GM10248 (cell line): ENCODE results near the gene ASXL3.

Source experiments
- CTCF ChIA-PET: fragments of 300-600 bp; sonication (Branson Sonifier 250); formaldehyde crosslinking; extraction: SDS; loops from one replicate; lab custom pipeline; 2021; ENCODE audit warnings: antibody characterized with exemption; lab: Yijun Ruan, JAX
- POLR2A ChIA-PET: fragments of 350-650 bp; sonication (Branson Sonifier 250); formaldehyde crosslinking; extraction: SDS; loops from one replicate; lab custom pipeline; 2020; ENCODE audit warnings: antibody characterized with exemption; lab: Yijun Ruan, JAX
- DNase-seq: peaks from one replicate; pipeline ENCODE4 v3.0.0; 2012; ENCODE audit errors: extremely low spot score
- TF ChIP-seq, protein P1 (sequence below): IDR thresholded peaks from 2 replicates; pipeline ENCODE4 v1.5.1; 2012; ENCODE audit warnings: mild to moderate bottlenecking, low read depth; ENCODE audit errors: extremely low read depth, missing control alignments, control extremely low read depth

ASXL3 gene

DNA sequence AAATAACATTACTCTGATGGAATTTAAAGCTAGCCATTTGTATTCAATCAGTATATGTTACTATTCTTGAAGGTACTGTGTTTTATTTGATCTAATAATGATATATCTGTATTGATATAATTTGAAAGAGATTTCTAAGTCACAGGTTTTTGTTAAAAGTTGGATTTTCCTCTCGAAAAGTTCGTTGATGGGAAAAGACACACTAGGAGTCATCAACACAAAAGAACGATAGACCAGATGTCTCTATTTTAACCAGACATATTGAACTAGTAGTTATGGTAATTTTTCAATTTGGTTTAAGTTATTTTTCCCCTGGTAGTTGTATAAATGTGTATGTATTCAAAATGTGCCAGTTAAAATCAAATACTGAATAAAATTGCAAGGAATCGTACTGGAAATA is 2.5 kb downstream of the ASXL3 start:
- TF ChIP-seq, protein P1, sequence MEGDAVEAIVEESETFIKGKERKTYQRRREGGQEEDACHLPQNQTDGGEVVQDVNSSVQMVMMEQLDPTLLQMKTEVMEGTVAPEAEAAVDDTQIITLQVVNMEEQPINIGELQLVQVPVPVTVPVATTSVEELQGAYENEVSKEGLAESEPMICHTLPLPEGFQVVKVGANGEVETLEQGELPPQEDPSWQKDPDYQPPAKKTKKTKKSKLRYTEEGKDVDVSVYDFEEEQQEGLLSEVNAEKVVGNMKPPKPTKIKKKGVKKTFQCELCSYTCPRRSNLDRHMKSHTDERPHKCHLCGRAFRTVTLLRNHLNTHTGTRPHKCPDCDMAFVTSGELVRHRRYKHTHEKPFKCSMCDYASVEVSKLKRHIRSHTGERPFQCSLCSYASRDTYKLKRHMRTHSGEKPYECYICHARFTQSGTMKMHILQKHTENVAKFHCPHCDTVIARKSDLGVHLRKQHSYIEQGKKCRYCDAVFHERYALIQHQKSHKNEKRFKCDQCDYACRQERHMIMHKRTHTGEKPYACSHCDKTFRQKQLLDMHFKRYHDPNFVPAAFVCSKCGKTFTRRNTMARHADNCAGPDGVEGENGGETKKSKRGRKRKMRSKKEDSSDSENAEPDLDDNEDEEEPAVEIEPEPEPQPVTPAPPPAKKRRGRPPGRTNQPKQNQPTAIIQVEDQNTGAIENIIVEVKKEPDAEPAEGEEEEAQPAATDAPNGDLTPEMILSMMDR, result no peak
- ChIA-PET POLR2A (no interaction called here), CTCF (no interaction called here)
- DNase-seq, result no peak

DNA sequence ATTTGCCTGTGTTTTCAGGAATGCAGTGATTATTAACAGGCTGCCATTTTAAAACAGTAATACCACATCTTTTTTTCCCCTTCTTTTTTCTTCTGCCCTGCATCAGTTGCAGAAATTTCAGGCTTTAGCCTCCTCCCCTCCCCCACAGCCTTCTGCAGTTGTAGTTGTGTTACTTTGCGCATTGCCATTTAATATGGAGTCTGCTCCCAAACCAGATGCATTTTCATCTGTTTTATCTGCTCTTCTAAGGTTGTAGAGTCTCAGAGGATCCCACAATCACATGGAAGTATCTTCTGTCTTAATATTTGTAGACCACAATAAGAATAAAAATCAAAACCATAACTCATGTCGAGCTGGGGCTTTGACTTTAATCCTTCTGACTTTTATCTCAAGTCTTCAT is 3.8 kb downstream of the ASXL3 start:
- ChIA-PET CTCF (no interaction called here), POLR2A (no interaction called here)
- TF ChIP-seq, protein P1, result no peak
- no peak for DNase-seq

DNA sequence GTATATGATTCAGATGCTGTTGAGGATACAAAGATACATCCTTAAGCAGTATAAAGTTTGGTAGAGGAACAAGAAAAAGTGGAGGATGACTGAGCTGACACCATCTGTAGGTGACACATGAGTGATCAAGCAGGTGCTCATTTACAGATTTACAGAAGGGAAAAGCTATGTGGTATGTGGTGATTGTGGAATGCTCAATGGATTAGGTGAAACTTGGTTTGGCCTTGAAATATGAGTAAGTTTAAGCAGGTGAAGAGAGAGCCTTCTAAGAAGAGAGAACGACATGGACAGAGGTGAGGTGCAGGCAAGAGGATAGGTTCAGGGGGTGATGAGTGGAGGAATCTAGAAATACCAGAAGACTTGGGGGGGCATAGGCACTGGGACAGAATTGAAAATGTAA is 5.9 kb downstream of the ASXL3 start:
- TF ChIP-seq, protein P1, result no peak
- CTCF ChIA-PET, result interaction anchor here (1.0 to 1.5 kb wide), 2 partner anchors 8 to 16 kb away, joined by 4 read pairs; no protein-coding TSS in a partner anchor
- POLR2A ChIA-PET, result no interaction called here
- no peak for DNase-seq

DNA sequence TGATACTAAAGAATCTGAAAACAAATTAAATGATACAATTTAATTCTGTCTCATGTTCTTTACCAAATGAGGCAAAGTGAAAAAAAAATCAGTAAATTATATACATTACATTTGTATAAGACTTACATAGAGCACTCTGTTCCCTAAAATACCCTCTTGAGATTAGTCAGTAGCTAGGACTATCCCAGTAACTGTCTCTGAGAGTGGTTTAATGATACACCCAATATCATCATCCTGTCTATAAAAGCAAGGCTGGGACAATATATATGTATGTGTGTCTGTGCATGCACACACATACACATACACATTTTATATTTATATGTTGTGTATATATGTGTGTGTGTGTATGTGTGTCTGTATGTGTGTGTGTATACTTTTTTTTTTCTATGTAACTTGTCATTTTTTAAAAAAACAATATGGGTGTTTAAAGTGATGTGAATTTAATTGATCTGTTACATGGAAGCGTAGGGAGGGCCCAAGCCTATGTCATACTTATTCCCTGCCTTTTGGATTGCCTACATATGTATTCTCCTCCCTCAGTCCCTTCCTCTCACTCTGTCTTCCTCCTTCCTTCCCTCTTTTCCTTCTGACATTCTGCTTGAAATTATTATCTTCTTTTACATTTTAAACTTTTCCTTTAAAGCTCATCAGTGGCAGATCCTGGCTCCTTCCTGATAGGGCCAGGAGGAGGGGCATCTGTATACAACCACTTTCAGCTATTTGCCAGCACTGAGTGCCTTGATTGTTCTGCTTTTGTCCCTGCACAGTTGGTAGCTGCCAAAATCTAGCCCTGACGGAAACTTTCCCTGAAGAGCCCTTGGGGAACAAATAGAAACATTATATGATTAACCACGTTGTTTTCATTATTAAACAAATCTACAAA is 6.8 kb downstream of the ASXL3 start:
- CTCF ChIA-PET, result interaction anchor here (0.9 to 1.5 kb wide), 2 partner anchors 9 to 50 kb away, joined by 4 read pairs; no protein-coding TSS in a partner anchor
- TF ChIP-seq, protein P1, result no peak
- POLR2A ChIA-PET, result no interaction called here
- no peak for DNase-seq

DNA sequence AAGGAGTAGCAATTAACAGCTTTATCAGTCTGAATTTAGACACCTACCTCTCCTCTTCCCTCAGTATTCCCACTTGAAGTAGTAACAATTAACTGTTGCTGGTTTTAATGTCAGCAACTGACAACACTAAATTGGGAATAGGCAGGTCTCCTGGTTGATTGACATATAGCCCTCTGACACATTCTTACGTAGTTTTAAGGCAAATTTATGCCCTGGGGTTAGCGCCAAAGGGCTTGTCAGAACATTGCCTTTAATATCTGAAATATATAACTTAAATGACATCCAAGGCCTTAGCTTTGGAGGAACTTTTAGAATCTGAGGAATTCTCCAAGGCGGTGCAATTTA is 7.4 kb downstream of the ASXL3 start:
- ChIA-PET CTCF (interaction anchor here (0.9 kb wide), 1 partner anchor 49 kb away, joined by 4 read pairs; no protein-coding TSS in a partner anchor), POLR2A (no interaction called here)
- DNase-seq, result no peak
- TF ChIP-seq, protein P1, result no peak

DNA sequence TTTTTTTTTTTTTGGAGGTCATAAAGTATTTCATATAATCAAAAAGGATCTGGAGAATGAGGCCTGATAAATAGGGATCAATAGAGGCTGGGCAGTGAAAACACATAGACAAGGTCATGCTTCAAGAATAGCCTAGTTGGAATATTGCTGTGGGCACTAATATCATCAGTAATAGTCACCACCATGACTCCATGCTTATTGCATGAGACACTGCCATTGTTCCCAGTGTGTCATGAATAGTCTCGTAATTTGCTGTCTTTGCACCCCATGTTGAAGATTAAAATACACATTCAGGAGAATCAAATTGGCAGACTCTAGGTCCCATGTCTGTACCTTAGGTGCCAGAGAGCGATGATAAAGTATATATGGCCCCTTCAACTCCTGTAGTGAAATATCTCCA is 10.3 kb downstream of the ASXL3 start:
- DNase-seq, result no peak
- ChIA-PET POLR2A (no interaction called here), CTCF (no interaction called here)
- TF ChIP-seq, protein P1, result no peak
